NCI-H2196 treated with DMSO at 0.1 percent for 48 hours (cell line): ENCODE data around the gene ZFP30.
"Not testable (repeated sequence)": the region's sequence is repeated elsewhere in the genome, so short reads cannot be mapped to it uniquely, and the experiment has no call there.

Experiments
- DNase-seq: peaks from one replicate; lab custom pipeline; 2025; ENCODE audit not compliant: unreplicated experiment; lab: John Stamatoyannopoulos, UW

ZFP30 gene

DNA sequence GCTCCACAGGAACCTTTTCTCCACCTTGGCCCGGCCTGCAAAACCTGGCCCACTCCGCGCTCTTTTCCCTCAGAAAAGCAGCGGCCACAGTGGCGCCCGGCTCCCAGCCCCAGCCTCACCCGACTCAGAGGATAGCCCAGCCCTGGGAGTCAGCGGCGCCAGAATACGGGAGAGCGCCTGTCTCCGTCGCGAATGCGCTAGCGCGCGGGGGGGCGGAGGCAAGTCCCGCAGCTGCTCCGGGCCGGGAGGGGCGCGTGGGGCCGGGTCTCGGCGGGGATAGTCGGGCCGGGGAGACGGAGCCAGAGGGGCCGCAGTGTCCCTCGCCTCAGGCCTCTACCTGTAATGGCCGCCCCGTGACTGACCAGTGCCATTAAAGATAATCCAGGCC, at the start of gene ZFP30:
ZFP30 (minus strand) TSS at position 165 of the 388 bp plus-strand sequence. CDS start 7,643 bp downstream, outside the sequence.
- peak; percentile 84 for DNase-seq

DNA sequence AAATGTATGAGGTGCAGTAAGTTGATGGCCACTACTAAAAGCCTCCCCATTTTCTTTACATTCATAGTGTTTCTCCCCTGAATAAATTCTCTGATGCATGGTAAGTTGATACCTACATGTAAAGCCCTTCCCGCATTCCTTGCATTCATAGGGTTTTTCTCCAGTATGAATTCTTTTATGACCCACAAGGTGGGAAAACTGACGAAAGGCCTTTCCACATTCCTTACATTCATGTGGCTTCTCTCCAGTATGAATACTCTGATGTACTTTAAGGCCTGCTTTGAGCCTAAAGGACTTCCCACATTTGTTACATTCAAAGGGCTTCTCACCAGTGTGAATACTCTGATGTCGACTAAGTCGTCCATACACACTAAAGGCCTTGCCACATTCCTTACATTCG, 43.8 kb upstream of the ZFP30 start:
- DNase-seq: no peak

DNA sequence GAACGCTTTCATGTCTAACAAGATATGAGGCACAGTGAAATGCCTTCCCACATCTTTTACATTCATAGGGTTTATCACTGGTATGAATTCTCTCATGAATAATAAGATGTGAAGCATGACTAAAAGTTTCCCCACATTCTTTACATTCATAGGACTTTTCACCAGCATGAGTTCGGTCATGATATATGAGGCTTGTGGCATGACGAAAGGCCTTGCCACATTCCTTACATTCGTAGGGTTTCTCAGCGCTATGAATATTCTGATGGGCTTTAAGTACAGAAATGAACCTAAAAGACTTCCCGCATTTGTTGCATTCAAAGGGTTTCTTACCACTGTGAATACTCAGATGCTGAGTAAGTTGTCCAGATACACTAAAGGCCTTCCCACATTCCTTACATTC, 43.0 kb upstream of the ZFP30 start:
- no peak for DNase-seq

DNA sequence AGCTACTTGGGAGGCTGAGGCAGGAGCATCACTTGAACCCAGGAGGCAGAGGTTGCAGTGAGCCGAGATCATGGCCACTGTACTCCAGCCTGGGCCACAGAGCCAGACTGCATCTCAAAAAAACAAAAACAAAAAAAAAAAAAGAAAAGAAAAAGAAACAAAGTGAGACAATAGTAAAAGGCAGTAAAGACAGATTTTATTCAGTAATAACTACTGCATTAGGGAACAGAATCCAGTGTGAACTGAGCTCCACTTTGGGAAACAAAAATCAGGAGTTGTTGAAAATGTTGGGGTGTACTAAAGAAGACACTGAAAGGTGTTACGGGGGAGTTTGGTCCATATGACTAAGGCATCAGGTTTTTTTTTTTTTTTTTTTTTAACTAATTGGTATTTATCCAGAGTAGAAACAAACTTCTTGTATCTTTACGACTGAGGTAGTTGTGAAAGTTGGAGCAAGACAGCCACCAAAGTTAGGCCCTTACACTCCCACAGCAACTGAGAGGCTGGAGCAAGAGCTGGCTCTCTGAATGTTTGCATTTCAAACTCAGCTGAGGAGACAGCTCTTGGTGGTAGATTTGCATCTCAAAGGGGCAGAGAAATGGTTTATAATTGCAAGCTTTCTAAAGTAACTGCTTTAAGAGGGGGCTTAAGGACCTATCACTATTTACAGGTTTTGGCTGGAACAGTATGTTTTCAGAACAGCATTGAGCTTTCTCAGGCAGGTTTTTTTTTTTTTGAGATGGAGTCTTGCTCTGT, 40.1 kb upstream of the ZFP30 start:
- no peak for DNase-seq

DNA sequence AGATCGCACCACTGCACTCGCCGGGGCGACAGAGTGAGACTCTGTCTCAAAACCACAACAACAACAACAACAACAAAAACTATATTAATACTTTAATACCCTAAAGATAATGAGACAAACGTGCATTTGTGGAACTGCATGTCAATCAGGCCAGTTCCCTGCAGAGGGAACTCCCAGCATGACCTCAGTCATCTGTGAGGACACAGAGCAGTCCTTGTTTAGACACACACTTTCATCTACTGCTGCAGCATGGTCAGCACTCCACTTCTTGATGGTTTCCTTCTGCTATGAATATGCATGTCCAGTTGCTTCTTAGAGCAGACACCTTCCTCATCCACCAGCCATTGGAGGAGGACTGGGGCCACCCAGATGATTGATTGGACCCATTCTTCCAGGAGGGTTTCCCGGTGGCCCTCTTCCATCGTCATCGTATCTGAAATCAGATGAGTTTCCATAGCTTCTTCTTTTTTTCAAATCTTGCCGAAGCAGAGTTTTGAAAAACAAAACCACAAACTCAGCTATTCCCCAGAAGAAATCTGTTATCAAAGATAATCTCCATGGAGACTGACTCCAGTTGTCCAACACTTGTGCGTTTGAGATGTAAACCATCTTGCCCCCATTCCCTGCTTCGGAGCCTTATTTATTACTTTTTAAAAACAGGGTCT, 37.8 kb upstream of the ZFP30 start:
- no peak for DNase-seq

DNA sequence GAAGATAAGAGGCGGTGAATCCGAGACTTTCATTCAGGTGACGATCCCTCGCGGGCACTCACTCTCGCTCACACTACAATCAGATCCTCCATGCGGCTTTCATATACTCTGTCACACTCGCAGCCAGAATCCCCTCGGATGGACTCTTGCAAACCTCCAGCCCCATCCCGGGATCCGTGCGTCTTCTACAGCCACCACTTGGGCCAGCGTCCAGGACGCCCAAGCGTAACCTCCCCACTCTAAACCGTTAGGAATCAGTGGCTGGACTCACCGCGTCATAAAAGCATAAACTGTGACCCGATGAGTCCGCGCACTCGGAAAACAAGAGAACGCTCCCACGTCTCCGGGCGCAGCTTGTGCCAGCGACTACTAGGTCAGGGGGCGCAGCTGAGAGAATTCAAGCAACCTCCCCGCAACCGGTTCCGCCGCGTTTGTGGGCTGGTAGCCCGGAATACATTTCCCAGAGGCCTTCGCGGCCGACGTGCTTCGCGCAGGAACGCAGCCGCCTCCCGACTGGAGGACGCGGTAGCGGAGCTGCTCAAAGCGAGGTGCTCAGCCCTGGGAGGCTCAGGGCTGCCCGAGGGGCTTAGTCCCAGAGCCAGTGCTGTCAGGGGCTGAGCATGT, 36.7 kb upstream of the ZFP30 start:
- DNase-seq: no peak

DNA sequence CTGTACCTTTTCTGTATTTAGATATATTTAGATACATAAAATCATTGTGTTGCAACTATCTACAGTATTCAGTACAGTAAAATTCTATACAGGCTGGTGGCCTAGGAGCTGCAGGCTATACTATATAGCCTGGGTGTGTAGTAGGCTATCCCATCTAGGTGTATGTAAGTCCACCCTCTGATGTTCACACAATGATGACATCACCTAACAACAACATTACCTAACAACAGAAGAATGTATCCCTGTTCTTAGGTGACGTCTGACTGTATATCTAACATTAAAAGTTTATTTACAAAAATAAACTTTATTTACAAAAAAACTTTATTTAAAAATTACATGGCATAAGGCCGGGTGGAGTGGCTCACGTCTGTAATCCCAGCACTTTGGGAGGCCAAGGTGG, 28.3 kb upstream of the ZFP30 start:
- no peak for DNase-seq

DNA sequence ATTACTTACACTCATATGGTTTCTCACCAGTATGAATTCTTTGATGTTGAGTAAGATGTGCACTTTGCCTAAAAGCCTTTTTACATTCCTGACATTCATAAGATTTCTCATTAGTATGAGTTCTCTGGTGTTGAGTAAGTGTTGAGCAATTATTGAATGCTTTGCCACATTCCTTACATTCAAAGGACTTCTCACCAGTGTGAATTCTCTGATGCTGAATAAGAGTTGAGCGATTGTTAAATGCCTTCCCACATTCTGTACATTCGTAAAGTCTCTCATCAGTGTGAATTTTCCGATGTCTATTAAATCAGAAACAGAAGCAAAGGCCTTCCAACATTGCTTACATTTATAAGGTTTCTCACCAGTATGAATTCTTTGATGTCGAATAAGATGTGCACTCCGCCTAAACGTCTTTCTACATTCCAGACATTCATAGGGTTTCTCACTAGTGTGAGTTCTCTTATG, 14.2 kb upstream of the ZFP30 start:
- no peak for DNase-seq

DNA sequence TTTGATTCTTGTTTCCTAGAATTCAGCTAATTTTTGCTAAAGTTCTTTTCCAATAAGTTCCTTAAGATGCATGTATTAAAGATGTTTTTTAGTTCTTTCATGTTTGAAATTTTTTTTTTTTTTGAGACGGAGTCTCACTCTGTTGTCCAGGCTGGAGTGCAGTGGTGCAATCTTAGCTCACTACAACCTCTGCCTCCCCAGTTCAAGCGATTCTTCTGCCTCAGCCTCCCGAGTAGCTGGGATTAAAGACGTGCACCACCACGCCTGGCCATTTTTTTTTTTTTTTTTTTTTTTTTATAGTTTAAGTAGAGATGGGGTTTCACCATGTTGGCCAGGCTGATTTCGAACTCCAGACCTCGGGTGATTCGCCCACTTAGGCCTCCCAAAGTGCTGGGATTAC, 1.9 kb upstream of the ZFP30 start:
- not testable (repeated sequence) for DNase-seq

DNA sequence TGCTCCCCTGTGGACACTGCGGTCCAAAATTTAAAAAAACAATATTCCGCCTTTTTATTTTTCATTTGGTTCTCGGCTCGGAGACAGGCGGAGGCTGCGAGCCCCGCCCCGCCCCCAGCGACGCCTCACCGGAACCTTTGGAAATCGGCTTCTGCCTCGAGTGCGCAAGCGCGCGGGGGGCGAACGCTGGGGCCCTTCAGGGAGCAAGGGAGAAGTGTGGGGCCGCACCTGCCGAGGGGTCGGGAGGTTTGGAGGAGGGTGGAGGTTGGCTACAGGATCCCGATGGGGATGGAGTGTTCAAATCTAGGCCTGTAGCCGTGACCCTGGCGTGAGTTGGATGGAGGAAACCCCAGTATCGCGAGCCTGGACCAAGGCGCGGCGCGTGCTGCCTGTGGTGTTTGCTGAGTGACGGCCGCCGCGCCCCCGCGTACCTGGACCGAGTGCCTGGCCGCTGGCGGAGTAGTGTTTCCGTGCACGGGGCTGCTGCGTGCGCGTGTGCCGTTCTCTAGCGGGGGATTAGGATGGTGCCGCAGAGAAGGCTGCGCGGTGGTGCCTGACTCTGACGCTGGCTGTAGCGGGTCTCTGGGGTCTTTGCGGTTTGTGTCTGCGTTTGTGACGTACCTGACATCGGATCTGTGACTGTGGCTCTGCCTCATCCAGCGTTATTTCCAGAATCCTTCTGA, 565 bp upstream of the ZFP30 start:
- DNase-seq: peak; percentile 87

DNA sequence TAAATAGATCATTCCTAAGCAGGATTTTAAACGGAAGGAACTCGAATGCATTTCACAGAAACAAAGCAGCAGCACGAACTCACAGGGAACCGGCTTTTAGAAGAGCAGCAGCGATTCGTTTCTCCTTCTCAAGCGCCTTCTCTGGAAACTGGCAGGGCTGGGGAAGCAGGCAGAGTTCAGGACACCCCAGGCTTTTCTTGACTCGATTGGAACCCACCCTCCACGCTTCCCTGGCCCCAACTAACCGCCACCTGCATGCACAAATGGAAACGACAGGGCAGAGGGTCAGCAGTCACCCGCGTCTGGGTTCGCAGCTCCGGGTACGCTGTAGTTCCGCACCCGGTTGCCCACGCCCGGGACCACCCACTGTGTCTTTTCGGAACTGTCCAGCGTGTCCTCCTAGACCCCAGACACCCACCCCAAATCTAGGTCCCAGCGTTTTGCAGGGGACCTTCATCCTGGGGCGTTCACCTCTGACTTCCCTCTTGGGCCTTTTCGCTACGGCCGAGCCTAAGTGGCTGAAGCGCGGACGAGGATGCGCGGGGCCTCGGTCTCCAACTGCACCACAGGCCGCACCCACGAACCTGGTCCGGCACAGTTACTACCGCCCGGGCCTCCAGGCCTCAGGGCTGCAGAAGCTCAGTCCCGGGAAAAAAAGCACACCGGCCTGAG, 500 bp downstream of the ZFP30 start:
- DNase-seq: no peak

DNA sequence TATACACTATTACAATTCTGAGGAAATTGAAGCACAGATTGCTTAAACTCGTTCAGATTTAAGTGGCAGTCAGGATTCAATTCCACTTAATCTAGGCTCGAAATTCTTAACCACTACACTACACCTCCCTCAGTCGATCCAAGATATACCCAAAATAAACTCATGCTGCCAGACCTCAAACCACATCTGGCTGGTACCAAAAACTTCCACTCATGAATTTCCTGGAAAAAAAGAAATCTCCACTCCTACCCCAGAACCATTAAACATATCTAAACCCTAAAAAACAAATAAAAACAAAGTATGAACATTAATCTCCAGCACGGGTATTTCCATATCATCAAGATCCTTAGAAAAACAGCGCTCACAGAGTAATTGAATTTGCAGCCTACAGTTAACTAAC, 1.1 kb downstream of the ZFP30 start:
- DNase-seq: no peak

DNA sequence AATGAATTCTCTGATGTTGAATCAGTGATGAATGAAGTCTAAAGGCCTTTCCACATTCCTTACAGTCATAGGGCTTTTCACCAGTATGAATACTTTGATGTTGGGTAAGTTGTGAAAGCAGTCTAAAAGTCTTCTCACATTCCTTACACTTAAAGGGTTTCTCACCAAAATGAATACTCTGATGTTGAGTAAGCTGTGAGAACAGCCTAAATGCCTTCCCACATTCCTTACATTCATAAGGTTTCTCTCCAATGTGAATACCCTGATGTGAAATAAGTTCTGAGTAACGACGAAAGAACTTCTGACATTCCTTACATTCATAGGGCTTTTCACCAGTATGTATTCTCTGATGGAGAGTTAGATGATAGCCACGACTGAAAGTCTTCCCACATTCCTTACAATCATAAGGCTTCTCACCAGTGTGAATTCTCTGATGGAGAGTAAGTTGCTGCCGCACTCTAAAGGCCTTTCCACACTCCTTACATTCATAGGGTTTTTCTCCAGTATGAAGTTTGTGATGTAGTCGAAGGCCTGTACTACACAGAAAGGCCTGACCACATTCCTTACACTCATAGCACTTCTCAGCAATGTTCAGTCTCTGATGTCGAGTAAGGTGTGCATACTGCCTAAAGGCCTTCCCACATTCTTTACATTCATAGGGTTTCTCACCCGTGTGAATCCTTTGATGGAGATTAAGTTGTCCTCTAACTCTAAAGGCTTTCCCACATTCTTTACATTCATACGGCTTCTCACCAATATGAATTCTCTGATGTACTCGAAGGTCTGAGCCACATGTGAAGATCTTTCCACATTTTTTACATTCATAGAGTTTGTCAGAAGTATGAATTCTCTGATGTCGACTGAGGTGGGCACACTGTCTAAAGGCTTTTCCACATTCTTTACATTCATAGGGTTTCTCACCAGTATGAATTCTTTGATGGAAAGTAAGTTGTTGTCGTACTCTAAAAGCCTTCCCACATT, 19.9 kb downstream of the ZFP30 start:
- no peak for DNase-seq

DNA sequence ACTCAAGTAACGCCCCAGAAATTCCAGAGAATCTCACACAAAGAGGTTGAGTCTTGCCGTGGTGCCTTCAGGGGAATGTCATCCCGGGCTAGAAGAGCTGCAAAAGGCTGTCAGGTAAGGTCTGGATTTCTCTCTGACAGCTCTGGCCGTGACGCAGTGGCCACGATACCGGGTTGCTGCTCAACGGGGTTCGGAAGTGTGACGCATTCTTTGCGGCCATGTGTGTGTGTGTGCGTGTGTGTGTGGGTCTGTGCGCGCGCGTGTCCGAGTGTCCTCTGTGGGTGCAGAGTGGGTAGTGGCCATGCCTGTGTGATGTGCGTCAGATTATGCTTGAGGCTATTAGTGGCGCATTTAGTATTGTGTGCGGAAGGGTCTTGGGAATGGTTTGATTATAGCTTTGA, 60.3 kb downstream of the ZFP30 start:
- no peak for DNase-seq

DNA sequence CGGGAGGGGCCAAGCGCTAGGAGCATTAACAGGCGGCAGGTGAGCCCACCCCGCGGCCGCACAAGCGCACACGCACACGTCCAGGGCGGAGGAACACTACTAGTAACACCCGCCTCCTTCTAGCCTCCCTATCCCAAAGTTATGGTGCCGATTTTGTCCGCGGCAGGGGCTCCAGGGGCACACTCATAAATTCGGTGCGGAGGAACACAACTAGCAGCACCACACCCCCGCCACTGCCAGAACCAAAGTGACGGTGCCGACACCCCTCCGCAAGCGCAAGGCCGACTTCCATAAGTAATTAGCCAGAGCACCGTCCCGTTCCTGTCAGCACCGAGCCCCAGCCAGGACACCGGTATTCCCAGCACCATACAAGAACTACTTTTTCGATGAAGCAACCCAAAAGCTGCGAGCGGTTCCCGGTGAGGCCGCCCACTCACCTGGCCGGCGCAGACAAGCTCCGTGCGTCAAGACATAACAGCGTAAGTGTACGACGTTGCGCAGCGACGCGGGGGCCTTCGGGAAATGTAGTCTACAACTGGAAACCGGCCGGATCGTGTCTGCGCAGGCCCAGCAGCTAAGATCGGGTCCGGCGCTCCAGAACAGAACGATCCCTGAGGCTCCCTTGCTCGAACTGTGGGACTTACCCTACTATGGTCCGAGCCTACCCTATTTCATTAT, 60.8 kb downstream of the ZFP30 start, which contains the start of the genes ZNF540 and ZNF571:
ZNF540 (plus strand) TSS at position 573 of the 678 bp plus-strand sequence. CDS start 3,572 bp downstream, outside the sequence.
ZNF571 (minus strand) TSS at position 489 of the 678 bp plus-strand sequence. CDS start 8,116 bp downstream, outside the sequence.
- DNase-seq: peak; percentile 91

DNA sequence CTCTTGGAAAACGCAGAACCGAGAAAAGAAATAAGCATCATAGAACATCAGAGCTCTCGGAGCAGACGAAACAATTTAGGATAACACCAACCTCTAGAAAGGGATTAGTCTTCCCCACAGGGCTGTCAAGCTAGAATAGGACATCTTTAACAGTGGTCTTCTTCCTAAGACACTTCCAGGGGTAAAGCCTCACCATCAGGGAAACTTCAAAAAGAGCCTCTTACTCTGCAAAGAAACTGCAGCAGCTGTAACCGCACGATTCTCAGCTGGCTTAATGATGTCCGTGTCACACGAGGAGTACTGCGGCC, 61.3 kb downstream of the ZFP30 start:
- DNase-seq: no peak

DNA sequence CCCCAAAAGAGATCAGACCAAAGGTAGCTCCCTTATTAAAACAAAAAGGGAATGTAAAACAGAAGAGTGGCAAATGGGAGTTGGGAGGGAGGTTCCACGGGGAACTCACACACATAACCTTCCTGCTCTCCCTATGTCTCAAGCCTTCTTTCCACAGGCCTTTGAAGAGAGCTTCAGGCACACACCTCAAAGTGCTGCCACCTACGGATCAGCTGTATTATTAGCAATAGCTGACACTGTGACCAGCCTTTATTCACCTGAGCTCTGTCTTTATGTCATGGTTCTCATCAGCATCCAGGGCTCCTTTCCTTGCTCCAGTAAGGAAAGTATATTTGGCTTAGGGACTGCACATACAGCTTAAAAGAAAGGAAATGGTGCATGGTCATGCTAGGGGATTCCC, 71.9 kb downstream of the ZFP30 start:
- DNase-seq: no peak

DNA sequence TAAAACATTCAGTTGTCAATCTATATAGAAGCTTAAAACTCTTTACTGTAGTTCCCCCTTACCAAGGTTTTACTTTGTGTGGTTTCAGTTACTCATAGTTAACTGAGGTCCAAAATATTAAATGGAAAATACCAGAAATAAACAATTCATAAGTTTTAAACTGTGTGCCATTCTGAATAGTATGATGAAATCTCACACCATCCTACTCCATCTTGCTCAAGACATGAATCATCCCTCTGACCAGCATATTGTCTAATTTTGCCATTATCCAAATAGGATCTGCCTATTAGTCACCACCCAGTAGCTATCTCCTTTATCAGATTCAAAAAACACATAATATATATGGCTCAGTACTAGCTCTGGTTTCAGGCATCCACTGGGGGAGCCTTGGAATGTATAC, 83.1 kb downstream of the ZFP30 start:
- DNase-seq: no peak

DNA sequence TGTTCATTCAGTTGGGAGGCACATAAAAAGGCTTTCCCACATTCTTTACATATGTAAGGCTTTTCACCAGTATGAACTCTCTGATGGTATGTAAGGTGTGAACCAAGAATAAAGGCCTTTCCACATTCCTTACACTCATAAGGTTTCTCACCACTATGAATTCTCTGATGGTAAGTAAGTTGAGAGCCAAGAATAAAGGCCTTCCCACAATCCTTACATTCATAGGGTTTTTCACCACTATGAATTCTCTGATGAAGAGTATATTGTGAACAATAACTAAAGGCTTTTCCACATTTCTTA, 89.9 kb downstream of the ZFP30 start:
- DNase-seq: no peak
